ENCODE results near the gene PYGO2.

Gene PYGO2

DNA sequence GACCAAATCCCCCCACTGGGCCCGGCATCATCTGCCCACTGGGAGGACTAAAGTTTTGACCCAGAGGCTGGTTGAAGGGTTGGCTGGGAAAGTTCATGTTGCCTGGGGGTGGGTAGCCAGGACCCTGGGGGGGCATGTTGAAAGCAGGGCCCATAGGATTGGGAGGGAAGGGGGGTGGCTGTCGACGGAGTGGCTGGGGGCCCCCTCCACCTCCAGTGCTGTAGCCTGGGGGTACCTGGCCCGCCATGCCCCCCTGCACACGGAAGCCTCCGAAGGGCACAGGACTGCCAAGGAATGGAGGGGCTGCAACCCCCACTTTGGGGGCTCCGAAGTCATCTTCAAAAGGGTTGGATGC, 2.2 kb downstream of the PYGO2 start:
- no peak for ATAC-seq

DNA sequence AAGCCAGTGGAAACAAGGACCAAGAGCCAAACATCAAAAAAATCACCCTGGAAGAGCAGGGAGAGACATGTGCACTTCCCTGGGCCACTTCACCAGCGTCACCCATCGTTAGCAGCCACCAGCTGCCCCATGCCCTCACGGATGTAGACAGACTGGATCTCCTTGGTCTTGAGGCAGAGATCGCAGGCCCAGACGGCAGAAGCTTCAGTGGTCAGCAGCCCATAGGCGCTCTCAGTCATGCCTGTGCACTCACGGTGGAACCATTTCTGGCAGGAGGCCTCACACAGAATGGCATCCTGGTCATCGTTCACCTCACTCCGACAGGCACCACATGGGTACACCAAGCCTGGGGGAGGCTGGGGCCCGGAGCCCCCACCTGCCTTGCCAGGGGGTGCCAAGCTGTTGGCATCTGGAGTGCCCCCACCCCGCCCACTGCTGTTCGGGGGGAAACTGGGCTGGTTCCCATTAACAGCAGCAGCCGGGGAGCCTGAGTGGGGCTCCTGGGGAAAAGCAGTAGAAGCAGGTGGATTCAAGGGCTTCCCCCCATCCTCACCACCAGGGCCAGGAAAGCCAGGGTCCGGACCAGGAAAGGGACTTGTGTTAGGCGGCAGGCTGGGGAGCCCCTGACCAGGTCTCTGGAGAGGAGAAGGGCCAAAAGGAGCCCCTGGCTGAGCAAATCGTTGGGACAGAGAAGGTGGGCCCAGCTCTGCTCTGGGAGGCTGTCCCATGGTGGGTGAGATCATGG, 2.7 kb downstream of the PYGO2 start:
- ATAC-seq = no peak

GRCh38 chr1:154958036-154958435, 3.5 kb downstream of the PYGO2 start:
- ATAC-seq = no peak

GRCh38 chr1:154957091-154957657, 4.4 kb downstream of the PYGO2 start:
- ATAC-seq = no peak

DNA sequence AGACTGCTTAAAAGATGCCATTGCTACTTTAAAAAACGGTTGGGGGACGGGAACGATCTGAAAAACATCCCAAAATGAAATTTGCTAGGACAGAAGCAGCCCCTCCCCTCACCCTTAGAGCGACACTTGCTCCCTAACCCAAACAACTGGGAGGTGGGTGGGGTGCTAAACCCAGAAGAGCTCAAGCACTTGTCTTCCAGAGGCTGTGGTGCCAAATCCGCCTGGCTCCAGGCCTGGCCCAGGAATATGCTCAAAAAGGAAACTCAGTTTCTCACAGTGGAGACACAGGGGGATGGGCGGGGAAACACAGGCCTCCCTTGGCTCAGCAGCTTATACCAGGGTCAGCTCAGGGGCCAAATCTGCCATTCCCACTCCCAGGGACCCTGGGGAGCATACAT, 5.0 kb downstream of the PYGO2 start:
- ATAC-seq = no peak

- ATAC-seq = peak; percentile 61 to 68
These were observed 5.7 kb downstream of the PYGO2 start, which contains the start of gene PBXIP1 for GRCh38 chr1:154955718-154956543. Gene PBXIP1, minus strand, starts transcription at chr1:154956099. Its CDS starts 2,378 bp downstream, at chr1:154953721.

- ATAC-seq = peak; percentile 82
These were observed 6.4 kb downstream of the PYGO2 start for GRCh38 chr1:154955039-154955717.

DNA sequence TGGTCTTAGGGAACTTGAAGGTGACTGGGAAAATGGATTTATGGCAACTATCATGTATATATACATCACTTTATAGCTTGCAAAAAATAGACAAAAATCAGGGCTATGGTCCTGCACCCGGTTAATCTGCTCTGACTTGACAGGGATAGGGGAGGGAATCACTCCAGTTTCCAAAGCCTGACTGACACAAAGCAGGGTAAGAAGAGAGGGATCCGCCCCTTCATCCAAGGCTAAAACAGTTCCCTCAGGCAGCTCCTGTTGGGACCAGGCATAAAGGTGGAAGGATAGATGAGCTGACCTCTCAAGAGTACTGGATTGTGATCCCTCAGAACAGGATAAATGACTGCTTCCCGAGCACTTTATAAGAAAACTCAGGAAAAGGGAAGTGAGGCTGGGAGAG, 7.0 kb downstream of the PYGO2 start:
- no peak for ATAC-seq

DNA sequence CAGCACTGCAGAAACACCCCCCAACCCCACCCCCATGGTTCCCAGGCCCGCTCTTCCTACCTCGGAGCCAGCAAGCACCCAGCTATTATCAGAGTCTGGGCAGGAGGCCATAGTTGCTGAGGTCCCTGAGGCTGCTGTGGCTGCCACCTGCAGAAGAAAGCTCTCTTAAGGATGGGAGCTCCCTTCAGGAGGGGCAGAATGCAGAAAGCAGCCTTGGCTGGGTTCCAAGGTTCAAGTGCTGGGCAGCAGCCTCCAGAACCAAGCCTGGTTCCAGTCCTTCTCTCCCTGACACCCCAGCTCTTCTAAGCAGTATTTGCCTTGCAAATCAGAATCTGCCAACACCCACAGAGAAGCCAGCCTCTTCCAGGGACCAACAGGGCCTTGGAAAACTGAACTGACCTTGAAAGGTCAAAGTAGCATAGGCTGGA, 8.0 kb downstream of the PYGO2 start:
- ATAC-seq = no peak

- ATAC-seq = no peak
These were observed 8.9 kb downstream of the PYGO2 start for GRCh38 chr1:154952664-154953063.

GRCh38 chr1:154951901-154952657, 9.5 kb downstream of the PYGO2 start:
- ATAC-seq = peak; percentile 44 to 54

GRCh38 chr1:154948079-154948478, 13.5 kb downstream of the PYGO2 start:
- ATAC-seq = no peak

- no peak for ATAC-seq
These were observed 15.4 kb downstream of the PYGO2 start for GRCh38 chr1:154945962-154946850.

GRCh38 chr1:154945160-154945961, 16.2 kb downstream of the PYGO2 start:
- no peak for ATAC-seq

- ATAC-seq = no peak
These were observed 17.0 kb downstream of the PYGO2 start for GRCh38 chr1:154944401-154945159.

GRCh38 chr1:154943649-154944400, 17.8 kb downstream of the PYGO2 start:
- ATAC-seq = peak in 1 of 2 donors; percentile 40

DNA sequence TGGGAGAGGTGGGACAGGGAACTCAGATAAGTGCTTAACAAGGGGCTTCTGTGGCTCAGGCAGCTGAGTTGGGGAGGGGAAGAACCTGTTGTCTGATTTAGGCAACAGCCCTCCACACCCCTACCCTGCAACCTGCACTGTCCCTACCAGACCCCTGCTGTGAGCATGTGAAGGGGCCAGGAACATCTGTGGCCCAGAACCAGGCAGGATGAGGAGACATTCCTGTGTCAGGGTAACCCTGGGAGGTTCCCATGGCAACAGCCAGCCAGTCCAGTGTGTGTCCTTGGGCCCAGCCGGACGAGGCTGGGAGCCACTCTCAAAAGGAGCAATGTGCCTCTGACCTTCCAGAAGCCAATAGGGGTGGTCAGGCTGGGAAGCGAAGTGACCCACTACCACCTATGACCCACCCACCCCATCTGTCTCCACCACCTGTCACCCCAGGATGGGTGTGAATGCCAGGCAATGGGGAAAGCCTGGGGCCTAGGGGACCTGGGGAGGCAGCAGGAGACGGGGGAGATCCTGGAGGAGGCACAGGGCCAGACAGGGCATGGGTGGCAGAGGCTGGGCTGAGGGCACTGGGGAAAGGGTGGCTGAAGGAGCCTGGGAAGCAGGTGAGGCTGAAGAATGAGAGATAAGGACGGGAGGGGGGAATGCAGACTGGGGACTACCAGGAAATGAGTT, 20.1 kb downstream of the PYGO2 start:
- no peak for ATAC-seq

DNA sequence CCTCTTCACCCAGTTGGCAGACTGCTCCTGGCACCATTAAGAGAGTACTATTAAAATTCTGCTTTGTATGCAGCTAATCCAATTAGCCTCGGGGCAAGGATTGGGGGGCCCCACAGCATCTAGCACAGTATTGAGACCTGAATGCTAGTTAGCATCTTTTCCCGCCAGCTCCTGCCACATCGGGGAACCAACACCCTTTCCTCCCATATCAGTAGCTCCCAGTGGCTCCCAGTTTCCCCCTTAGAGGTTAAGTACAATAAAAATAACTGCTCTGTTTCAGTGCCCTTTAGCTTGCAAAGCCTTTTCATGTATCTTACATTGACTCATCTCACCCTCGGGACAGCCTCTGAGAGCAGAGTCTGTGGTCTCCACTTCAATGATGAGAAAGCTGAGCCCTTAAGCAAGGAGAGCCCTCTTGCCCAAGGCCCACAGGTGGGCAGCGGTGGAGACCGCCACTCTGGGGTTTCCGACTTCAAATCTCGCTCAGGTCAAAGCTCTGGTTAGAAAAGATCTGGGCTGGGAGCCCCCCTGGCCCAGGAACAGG, 20.9 kb downstream of the PYGO2 start:
- ATAC-seq = peak in 1 of 2 donors; percentile 11

Measured in activated CD4-positive, CD25-positive, alpha-beta regulatory T cell treated with anti-CD3 and anti-CD28 coated beads, Interleukin-2, amount 50 U/mL, for 24 hours (primary cell).